Stimulated activated naive CD4-positive, alpha-beta T cell treated with Interleukin-2 at 50 U/mL for 16 hours (primary cell): ENCODE measurements around the gene CYP2A6.

ENCODE experiments used
- DNase-seq: peaks from one replicate; lab custom pipeline; 2025; lab: John Stamatoyannopoulos, UW

CYP2A6 gene

GRCh38 chr19:40802300-40803169, 47.7 kb downstream of the CYP2A6 start:
- no peak for DNase-seq

DNA sequence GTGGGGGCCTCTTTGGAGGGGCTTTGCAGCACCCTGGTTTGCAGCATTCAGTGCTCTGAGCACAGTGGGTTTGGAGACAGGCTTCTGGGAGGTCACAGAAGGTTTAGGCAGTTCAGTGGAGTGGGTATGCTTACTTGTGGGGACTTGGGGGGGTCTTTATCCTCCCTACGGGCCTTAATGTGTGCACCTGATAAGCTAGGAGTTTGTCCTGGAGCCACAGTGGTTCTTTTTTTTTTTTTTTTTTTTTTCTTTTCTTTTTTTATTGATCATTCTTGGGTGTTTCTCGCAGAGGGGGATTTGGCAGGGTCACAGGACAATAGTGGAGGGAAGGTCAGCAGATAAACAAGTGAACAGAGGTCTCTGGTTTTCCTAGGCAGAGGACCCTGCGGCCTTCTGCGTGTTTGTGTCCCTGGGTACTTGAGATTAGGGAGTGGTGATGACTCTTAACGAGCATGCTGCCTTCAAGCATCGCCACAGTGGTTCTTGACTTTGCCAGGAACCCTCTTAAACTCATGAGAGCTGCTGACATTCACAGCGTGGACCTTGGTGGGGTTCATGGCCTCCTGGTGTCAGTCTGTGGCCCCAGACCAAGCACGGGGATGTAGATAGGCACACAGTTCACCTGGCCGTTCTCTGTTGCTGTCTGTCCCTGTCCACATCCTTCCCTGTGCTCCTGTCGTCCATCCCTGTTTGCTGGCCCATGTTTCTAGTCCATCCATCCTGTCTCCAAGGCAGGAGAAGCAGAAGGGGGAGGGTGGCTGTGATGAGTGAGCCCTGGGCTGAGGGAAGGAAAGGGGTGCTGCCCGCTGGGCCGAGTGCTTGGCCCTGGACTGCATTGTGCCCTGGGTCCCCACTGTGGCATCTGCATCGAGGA, 48.6 kb downstream of the CYP2A6 start:
- DNase-seq, result no peak

DNA sequence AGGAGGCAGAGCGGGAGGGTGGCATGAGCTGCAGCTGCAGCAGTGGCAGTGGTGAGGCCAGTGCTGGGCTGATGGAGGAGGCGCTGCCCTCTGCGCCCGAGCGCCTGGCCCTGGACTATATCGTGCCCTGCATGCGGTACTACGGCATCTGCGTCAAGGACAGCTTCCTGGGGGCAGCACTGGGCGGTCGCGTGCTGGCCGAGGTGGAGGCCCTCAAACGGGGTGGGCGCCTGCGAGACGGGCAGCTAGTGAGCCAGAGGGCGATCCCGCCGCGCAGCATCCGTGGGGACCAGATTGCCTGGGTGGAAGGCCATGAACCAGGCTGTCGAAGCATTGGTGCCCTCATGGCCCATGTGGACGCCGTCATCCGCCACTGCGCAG, 49.3 kb downstream of the CYP2A6 start:
- DNase-seq, result no peak

GRCh38 chr19:40800339-40800996, 49.8 kb downstream of the CYP2A6 start:
- no peak for DNase-seq

GRCh38 chr19:40799558-40800338, 50.5 kb downstream of the CYP2A6 start:
- peak; percentile 19 for DNase-seq

- peak; percentile 100 for DNase-seq
Observed at GRCh38 chr19:40798683-40799557, 51.3 kb downstream of the CYP2A6 start, which contains the start of gene EGLN2. TSS of gene EGLN2 (plus strand) at chr19:40799191. CDS start at chr19:40800573, 1,382 bp downstream.

DNA sequence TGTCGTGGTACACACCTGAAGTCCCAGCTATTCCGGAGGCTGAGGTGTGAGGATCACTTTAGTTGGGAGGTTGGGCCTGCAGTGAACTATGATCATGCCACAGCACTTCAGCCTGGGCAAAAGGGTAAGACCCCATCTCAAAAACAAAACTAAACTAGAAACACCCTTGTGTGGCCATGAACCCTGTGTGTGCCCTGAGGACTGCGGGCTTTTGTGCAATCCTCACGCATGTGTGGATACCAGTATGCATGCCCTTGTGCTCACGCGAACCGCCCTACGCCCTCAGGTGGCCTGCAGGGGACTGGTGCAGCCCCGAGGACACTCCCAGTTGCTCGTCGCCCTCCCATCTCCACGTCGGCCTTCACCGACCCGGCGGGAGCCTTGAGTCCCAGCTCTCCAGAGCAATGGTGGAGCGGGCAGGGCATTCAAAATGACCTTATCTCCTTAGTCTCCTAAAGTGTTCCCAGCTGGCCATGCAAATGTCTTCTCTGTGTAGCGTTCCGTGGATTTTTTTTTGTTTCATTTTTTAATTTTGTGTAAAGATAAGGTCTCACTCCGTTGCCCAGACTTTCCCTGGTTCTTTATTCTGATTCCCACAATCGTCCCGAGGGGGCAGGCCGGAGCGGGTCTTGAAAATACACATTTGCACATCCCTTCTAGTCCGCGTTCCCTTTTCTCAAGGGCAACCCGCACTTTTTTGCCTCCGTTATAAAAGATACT, 52.1 kb downstream of the CYP2A6 start:
- peak; percentile 63 for DNase-seq

DNA sequence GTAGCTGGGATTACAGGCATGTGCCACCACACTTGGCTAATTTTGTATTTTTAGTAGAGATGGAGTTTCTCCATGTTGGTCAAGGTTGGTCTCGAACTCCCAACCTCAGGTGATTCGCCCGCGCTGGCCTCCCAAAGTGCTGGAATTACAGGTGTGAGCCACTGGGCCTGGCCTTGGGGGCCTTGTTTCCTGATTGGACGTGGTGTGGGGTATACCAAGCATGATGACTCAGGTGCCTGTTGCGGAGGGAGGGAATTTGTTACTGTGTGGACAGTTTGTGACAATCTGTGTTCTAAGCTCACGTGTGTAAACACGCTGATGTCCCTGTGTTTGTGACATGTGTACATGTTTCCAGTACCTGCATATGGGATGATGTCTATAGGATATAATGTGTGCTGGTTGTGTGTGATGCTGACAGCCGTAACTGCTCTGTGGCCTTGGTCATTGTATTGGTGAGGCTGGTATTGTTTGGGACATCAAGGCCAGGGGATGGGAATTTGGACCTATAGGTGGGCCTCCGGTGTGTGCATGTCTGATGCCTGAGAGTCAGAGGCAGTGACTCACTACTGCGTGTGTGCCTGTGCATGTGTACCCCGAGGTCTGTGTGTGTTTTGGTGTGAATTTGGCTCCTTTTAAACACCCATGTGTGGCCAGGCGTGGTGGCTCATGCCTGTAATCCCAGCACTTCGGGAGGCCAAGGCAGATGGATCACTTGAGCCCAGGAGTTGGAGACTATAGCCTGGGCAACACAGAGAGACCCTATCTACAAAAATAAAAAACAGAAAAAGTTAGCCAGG, 52.9 kb downstream of the CYP2A6 start:
- DNase-seq, result no peak
